A549 (cell line): Measurements from ENCODE around the gene CNTN4. TPM values are rescaled to one million over a fixed set of nuclear protein-coding genes. Genes with fewer than 3 reads are reported as not detected.

ENCODE experiments used
- ATAC-seq, 2 experiments: fragments of 200-7000 bp in 1 of 2; fragments of >200 bp in 1 of 2; cut with Nextera tagmentation in 1 of 2; cut with Tn5 transposase in 1 of 2; 3 replicates each; pipeline versions ENCODE4 v1.8.0 to v1.9.1; 2018 to 2020; ENCODE audit warnings: mild to moderate bottlenecking in 1 of 2, moderate library complexity in 1 of 2
- CTCF ChIA-PET: fragments of 300-600 bp; sonication (Branson Sonifier 250); formaldehyde crosslinking; extraction: SDS; loops from one replicate; lab custom pipeline; 2021; ENCODE audit warnings: antibody characterized with exemption, inconsistent platforms; lab: Yijun Ruan, JAX
- POLR2A ChIA-PET: fragments of 350-600 bp; formaldehyde crosslinking; extraction: SDS; loops from one replicate; lab custom pipeline; 2021; ENCODE audit warnings: antibody characterized with exemption, inconsistent platforms; lab: Yijun Ruan, JAX
- DNase-seq, 2 experiments: peaks; one replicate each; pipeline versions ENCODE4 v3.0.0 to v3.0.0-alpha.2; 2011 to 2016; ENCODE audit warnings: low read depth in 1 of 2, low spot score in 1 of 2
- FAIRE-seq: peaks from 2 replicates; lab custom pipeline; 2011; peaks lifted over from hg19 to GRCh38; lab: Jason Lieb, UNC
- H3K27ac ChIP-seq, 2 experiments: fragments of >200 bp; sonication (Bioruptor Twin); formaldehyde crosslinking; 3 replicates each; pipeline ENCODE4 v1.5.1; 2016 to 2017
- H3K4me1 ChIP-seq: fragments of >200 bp; sonication (Bioruptor Twin); formaldehyde crosslinking; 3 replicates; pipeline ENCODE4 v1.6.1; 2016
- H3K4me2 ChIP-seq: fragments of >200 bp; sonication (Bioruptor Twin); formaldehyde crosslinking; 3 replicates; pipeline ENCODE4 v1.6.1; 2016
- H3K4me3 ChIP-seq: fragments of >200 bp; sonication (Bioruptor Twin); formaldehyde crosslinking; 3 replicates; pipeline ENCODE4 v1.5.1; 2016
- H3K9me3 ChIP-seq: fragments of >200 bp; sonication (Bioruptor Twin); formaldehyde crosslinking; 3 replicates; pipeline ENCODE4 v1.6.1; 2016
- CBX2 ChIP-seq: fragments of 200-600 bp; sonication (generic); IDR thresholded peaks from 2 replicates; pipeline ENCODE4 v1.6.1; 2016; ENCODE audit warnings: low read depth, mild to moderate bottlenecking, borderline replicate concordance
- CEBPB ChIP-seq, 2 experiments: fragments of >200 bp in 1 of 2; sonication (Bioruptor Twin) in 1 of 2; formaldehyde crosslinking in 1 of 2; IDR thresholded peaks; 2 replicates each; pipeline ENCODE4 v1.6.1; 2012 to 2016
- EHMT2 ChIP-seq: fragments of 200-600 bp; sonication (generic); IDR thresholded peaks from 2 replicates; pipeline ENCODE4 v1.6.1; 2016; ENCODE audit warnings: antibody characterized with exemption, low read depth, mild to moderate bottlenecking, moderate library complexity
- FOSL2 ChIP-seq, 2 experiments: fragments of 450-650 bp in 1 of 2; fragments of >200 bp in 1 of 2; sonication (Bioruptor Twin) in 1 of 2; formaldehyde crosslinking; IDR thresholded peaks; 2 replicates each; pipeline versions ENCODE4 v1.5.0 to v1.6.1; 2016 to 2020; ENCODE audit warnings: mild to moderate bottlenecking in 1 of 2, moderate library complexity in 1 of 2
- HEYL ChIP-seq: fragments of 250-450 bp; sonication (Bioruptor Pico); IDR thresholded peaks from 2 replicates; pipeline ENCODE4 v1.8.0; 2021; ENCODE audit warnings: mild to moderate bottlenecking, moderate library complexity
- KDM1A ChIP-seq: fragments of 200-600 bp; sonication (generic); IDR thresholded peaks from 2 replicates; pipeline ENCODE4 v1.6.1; 2016; ENCODE audit warnings: low read depth, mild to moderate bottlenecking
- KDM5A ChIP-seq: fragments of 200-600 bp; sonication (generic); IDR thresholded peaks from 2 replicates; pipeline ENCODE4 v1.6.1; 2016; ENCODE audit warnings: antibody characterized with exemption, mild to moderate bottlenecking
- MAFK ChIP-seq: fragments of 450-650 bp; IDR thresholded peaks from 2 replicates; pipeline ENCODE4 v1.6.1; 2014; ENCODE audit not compliant: partially characterized antibody
- MAX ChIP-seq: IDR thresholded peaks from 2 replicates; pipeline ENCODE4 v1.6.1; 2012
- MYC ChIP-seq: IDR thresholded peaks from 2 replicates; pipeline ENCODE4 v1.6.1; 2012; ENCODE audit warnings: mild to moderate bottlenecking, inconsistent platforms, low read length, improper control_type of control experiment, borderline replicate concordance
- PHF8 ChIP-seq: fragments of 200-600 bp; sonication (generic); IDR thresholded peaks from 2 replicates; pipeline ENCODE4 v1.6.1; 2016; ENCODE audit warnings: low read depth, mild to moderate bottlenecking, antibody characterized with exemption, moderate library complexity, borderline replicate concordance
- POLR2A ChIP-seq: IDR thresholded peaks from 2 replicates; pipeline ENCODE4 v1.6.1; 2012; ENCODE audit warnings: mild to moderate bottlenecking, low read length
- POLR2AphosphoS2 ChIP-seq: conservative IDR thresholded peaks from 2 replicates; pipeline ENCODE4 v1.6.1; 2012; ENCODE audit warnings: low read length, improper control_type of control experiment, inconsistent platforms
- RARB ChIP-seq: fragments of 250-450 bp; sonication (Bioruptor Pico); IDR thresholded peaks from 2 replicates; pipeline ENCODE4 v1.8.0; 2021; ENCODE audit warnings: mild to moderate bottlenecking, moderate library complexity
- RCOR1 ChIP-seq: fragments of 150-350 bp; IDR thresholded peaks from 2 replicates; pipeline ENCODE4 v1.6.1; 2014; ENCODE audit warnings: antibody characterized with exemption, low read length, low read depth
- RFX5 ChIP-seq: fragments of 450-650 bp; IDR thresholded peaks from 2 replicates; pipeline ENCODE4 v1.7.1; 2014; ENCODE audit warnings: antibody characterized with exemption, mild to moderate bottlenecking, moderate library complexity
- SMC3 ChIP-seq: fragments of >200 bp; sonication (Bioruptor Twin); formaldehyde crosslinking; IDR thresholded peaks from 3 replicates; pipeline ENCODE4 v1.6.1; 2018; ENCODE audit warnings: inconsistent platforms
- TFCP2L1 ChIP-seq: fragments of 250-450 bp; sonication (Bioruptor Pico); IDR thresholded peaks from 2 replicates; pipeline ENCODE4 v1.5.0; 2021; ENCODE audit warnings: mild to moderate bottlenecking
- ZFP36 ChIP-seq: fragments of 450-650 bp; IDR thresholded peaks from 2 replicates; pipeline ENCODE4 v1.6.1; 2014; ENCODE audit warnings: borderline replicate concordance; ENCODE audit not compliant: partially characterized antibody
- ZSCAN20 ChIP-seq: fragments of 250-450 bp; sonication (Bioruptor Pico); IDR thresholded peaks from 2 replicates; pipeline ENCODE4 v1.8.0; 2022; ENCODE audit warnings: mild to moderate bottlenecking, moderate library complexity
- WGBS: methylation state at CpG from one replicate; pipeline ENCODE4 v1.1.6; 2017; ENCODE audit errors: missing lambda C conversion rate; 5-methylcytosine and 5-hydroxymethylcytosine counted together
- polyA plus RNA-seq, 4 experiments: library from polyadenylated mRNA; depleted of rRNA in 3 of 4; stranded (reverse); fragments of >200 nt; fragmentation: RNase III in 1 of 4; extraction: RNeasy Plus Mini Kit Qiagen cat#74134 plus additional on column Dnase treatment in 1 of 4; gene quantifications; 2 replicates in 3 of 4; 3 replicates in 1 of 4; pipeline ENCODE4 v1.2.3, GENCODE V29; 2011 to 2017
- TF ChIP-seq, protein P1 (sequence below): fragments of >200 bp; sonication (Bioruptor Twin); formaldehyde crosslinking; IDR thresholded peaks from 2 replicates; pipeline ENCODE4 v1.6.1; 2016
- TF ChIP-seq, protein P2 (sequence below): fragments of >200 bp; sonication (Bioruptor Twin); formaldehyde crosslinking; IDR thresholded peaks from 3 replicates; pipeline ENCODE4 v1.6.1; 2016
- TF ChIP-seq, protein P3 (sequence below): fragments of 250-450 bp; sonication (Bioruptor Pico); IDR thresholded peaks from 2 replicates; pipeline ENCODE4 v1.5.0; 2021; ENCODE audit warnings: mild to moderate bottlenecking, moderate library complexity, borderline replicate concordance

The CNTN4 gene
- polyA plus RNA-seq, 2 of the 4 experiments (the other 2 are of a cell fraction) = 0.03 TPM; not detected in 1

- TF ChIP-seq RFX5 = no peak
- TF ChIP-seq FOSL2 (IDR thresholded peaks at IDR 0.05) = no peak
- no peak for TF ChIP-seq FOSL2 (CRISPR knock-in tag; IDR thresholded peaks at IDR 0.05)
- no peak for TF ChIP-seq TFCP2L1 (CRISPR knock-in tag)
- TF ChIP-seq HEYL (CRISPR knock-in tag) = no peak
- no peak for TF ChIP-seq ZFP36
- Histone ChIP-seq H3K4me1 (no peaks in the 10 kb centered on the region), H3K4me3 (no peak overlapping the region), H3K4me2 (no peak overlapping the region), H3K9me3 (no peaks in the 10 kb centered on the region; the same call in 2 of the 3 replicates), H3K27ac (no peak overlapping the region)
- POLR2A ChIA-PET = no interaction called here
- no peak for FAIRE-seq
- ATAC-seq = no peak
- 36% methylated on average over 12 of the region's 21 CpGs for WGBS
- CTCF ChIA-PET = no interaction called here
- DNase-seq = no peak
These were observed 386.3 kb downstream of the CNTN4 start for GRCh38 chr3:2485027-2485375.

GRCh38 chr3:2495746-2496145 lies 397.1 kb downstream of the CNTN4 start:
- POLR2A ChIA-PET = no interaction called here
- no peak for ATAC-seq

GRCh38 chr3:2504912-2505311 lies 406.2 kb downstream of the CNTN4 start:
- no peak for FAIRE-seq

More at GRCh38 chr3:2495746-2496145, 397.1 kb downstream of the CNTN4 start:
- no peak for DNase-seq
- no peak for FAIRE-seq
- CTCF ChIA-PET = no interaction called here
- Histone ChIP-seq H3K9me3 (no peaks in the 10 kb centered on the region), H3K4me2 (no peak overlapping the region), H3K4me1 (no peaks in the 10 kb centered on the region), H3K4me3 (no peak overlapping the region), H3K27ac (no peak overlapping the region)
- 16% methylated on average over 2 of the region's 2 CpGs for WGBS
- TF ChIP-seq CBX2 = no peak
- TF ChIP-seq KDM1A = no peak
- no peak for TF ChIP-seq MYC
- TF ChIP-seq, protein P1, sequence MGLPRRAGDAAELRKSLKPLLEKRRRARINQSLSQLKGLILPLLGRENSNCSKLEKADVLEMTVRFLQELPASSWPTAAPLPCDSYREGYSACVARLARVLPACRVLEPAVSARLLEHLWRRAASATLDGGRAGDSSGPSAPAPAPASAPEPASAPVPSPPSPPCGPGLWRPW = no peak
- no peak for TF ChIP-seq CEBPB (IDR thresholded peaks at IDR 0.05)

GRCh38 chr3:2506776-2507175 lies 408.1 kb downstream of the CNTN4 start:
- WGBS = 4% methylated on average over 8 of the region's 8 CpGs
- DNase-seq (no peak), ATAC-seq (no peak), FAIRE-seq (no peak)
- no peaks in the 10 kb centered on the region for H3K4me1 ChIP-seq
- H3K4me2 ChIP-seq = no peak overlapping the region
- H3K4me3 ChIP-seq = no peak overlapping the region
- ChIA-PET POLR2A (no interaction called here), CTCF (no interaction called here)
- no peak overlapping the region for H3K27ac ChIP-seq
- no peaks in the 10 kb centered on the region for H3K9me3 ChIP-seq
- TF ChIP-seq MYC = no peak
- TF ChIP-seq, protein P2, sequence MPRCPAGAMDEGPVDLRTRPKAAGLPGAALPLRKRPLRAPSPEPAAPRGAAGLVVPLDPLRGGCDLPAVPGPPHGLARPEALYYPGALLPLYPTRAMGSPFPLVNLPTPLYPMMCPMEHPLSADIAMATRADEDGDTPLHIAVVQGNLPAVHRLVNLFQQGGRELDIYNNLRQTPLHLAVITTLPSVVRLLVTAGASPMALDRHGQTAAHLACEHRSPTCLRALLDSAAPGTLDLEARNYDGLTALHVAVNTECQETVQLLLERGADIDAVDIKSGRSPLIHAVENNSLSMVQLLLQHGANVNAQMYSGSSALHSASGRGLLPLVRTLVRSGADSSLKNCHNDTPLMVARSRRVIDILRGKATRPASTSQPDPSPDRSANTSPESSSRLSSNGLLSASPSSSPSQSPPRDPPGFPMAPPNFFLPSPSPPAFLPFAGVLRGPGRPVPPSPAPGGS = no peak

More at GRCh38 chr3:2504912-2505311, 406.2 kb downstream of the CNTN4 start:
- H3K4me3 ChIP-seq = no peak overlapping the region
- no peaks in the 10 kb centered on the region for H3K4me1 ChIP-seq
- H3K4me2 ChIP-seq = no peak overlapping the region
- no peaks in the 10 kb centered on the region for H3K9me3 ChIP-seq
- H3K27ac ChIP-seq = no peak overlapping the region
- TF ChIP-seq POLR2AphosphoS2 (no peak), RCOR1 (no peak), PHF8 (no peak), POLR2A (no peak), CBX2 (no peak), KDM5A (no peak), SMC3 (no peak), KDM1A (no peak), CEBPB (IDR thresholded peaks at IDR 0.05) (no peak), ZFP36 (no peak), RFX5 (no peak), MAFK (no peak), ZSCAN20 (CRISPR knock-in tag) (no peak), MAX (no peak), EHMT2 (no peak), RARB (CRISPR knock-in tag) (no peak)
- TF ChIP-seq, protein P3, sequence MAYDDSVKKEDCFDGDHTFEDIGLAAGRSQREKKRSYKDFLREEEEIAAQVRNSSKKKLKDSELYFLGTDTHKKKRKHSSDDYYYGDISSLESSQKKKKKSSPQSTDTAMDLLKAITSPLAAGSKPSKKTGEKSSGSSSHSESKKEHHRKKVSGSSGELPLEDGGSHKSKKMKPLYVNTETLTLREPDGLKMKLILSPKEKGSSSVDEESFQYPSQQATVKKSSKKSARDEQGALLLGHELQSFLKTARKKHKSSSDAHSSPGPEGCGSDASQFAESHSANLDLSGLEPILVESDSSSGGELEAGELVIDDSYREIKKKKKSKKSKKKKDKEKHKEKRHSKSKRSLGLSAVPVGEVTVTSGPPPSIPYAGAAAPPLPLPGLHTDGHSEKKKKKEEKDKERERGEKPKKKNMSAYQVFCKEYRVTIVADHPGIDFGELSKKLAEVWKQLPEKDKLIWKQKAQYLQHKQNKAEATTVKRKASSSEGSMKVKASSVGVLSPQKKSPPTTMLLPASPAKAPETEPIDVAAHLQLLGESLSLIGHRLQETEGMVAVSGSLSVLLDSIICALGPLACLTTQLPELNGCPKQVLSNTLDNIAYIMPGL (CRISPR knock-in tag) = no peak
- ATAC-seq (no peak), DNase-seq (no peak)
- POLR2A ChIA-PET = no interaction called here
- WGBS = 3% methylated on average over 2 of the region's 2 CpGs
- CTCF ChIA-PET = interaction anchor here (0.5 kb wide), 1 partner anchor 25 kb away, joined by 4 read pairs; no protein-coding TSS in a partner anchor
